K562 (cell line): ENCODE data around the gene LLGL1.

Source experiments
- MYC ChIP-seq, 2 experiments: fragments of 250-450 bp in 1 of 2; sonication (Bioruptor Pico) in 1 of 2; IDR thresholded peaks; 2 replicates each; pipeline versions ENCODE4 v1.5.1 to v1.6.1; 2012 to 2021; ENCODE audit warnings: low read depth in 2 of 2, borderline replicate concordance in 1 of 2, improper control_type of control experiment in 1 of 2, low read length in 1 of 2, mild to moderate bottlenecking in 1 of 2, moderate library complexity in 1 of 2
- NCOA1 ChIP-seq: fragments of 450-650 bp; IDR thresholded peaks from 2 replicates; pipeline ENCODE4 v1.6.1; 2016; ENCODE audit warnings: low read depth
- SMAD3 ChIP-seq: fragments of 450-650 bp; formaldehyde crosslinking; conservative IDR thresholded peaks from 2 replicates; pipeline ENCODE4 v1.4.0; 2020; ENCODE audit warnings: mild to moderate bottlenecking
- U2AF2 ChIP-seq: fragments of 200-400 bp; formaldehyde crosslinking; optimal IDR thresholded peaks from 2 replicates; pipeline ENCODE3; 2017; ENCODE audit warnings: low read depth, mild to moderate bottlenecking, low read length
- YY1 ChIP-seq, 3 experiments: IDR thresholded peaks; 2 replicates each; pipeline ENCODE4 v1.6.1; 2011; ENCODE audit warnings: low read length in 2 of 3, mild to moderate bottlenecking in 2 of 3, moderate library complexity in 2 of 3, borderline replicate concordance in 1 of 3, control low read depth in 1 of 3, low read depth in 1 of 3; ENCODE audit not compliant: insufficient read depth in 3 of 3, insufficient replicate concordance in 2 of 3, control insufficient read depth in 1 of 3, insufficient read length in 1 of 3; ENCODE audit errors: extremely low read depth in 1 of 3
- TF ChIP-seq, protein P1 (sequence below), 3 experiments: IDR thresholded peaks in 2 of 3; conservative IDR thresholded peaks in 1 of 3; 2 replicates each; pipeline ENCODE4 v1.5.1; 2011 to 2012; ENCODE audit warnings: low read length in 3 of 3, mild to moderate bottlenecking in 3 of 3, control low read depth in 2 of 3, improper control_type of control experiment in 1 of 3, inconsistent platforms in 1 of 3, low read depth in 1 of 3, mixed read lengths in 1 of 3, moderate library complexity in 1 of 3; ENCODE audit not compliant: insufficient read depth in 2 of 3

DNA sequence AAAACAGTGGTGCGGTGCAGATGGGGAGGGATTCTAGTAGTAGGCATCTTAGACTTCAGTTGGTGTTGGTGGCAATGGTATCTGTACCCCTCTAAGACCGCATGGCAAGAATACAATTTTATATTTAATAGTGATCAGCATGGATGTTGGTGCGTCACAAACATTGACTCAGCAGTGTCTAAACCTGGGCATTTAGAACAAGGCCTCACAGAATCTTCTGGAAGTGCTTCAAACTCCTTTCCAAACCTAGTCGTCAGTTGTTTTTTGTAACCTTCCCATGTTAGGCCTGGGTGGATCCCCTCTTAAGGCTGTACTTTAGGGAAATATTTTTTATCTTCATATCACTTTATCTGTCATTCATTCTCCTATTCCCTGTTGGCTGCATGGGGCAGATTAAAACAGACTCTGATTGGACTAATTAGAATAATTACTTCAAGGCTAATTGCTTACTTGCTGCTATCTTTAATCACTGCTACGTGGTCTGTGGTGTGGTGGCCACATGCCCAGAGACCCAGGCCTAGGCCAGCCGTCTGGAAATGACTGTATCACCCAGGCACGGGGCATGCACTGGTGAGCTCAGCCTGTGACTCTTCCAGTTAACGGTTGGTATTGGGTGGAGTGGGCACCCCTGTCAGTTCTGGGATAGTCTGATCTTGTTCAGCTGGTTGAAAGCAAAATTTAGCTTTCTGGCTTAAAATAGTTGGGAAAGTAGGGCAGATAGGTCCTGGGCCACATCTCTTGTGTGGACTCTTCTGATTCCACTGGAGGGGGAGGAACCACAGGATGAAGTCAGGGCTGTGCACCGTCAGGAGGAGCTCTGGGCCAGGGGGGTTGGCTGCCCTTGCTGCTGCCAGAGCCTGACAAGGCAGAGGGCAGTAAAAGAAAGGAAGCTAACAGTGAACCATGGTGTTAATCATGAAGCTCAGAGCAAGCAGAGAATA lies 37.3 kb upstream of the LLGL1 start:
- TF ChIP-seq U2AF2 (no peak), YY1 (IDR thresholded peaks at IDR 0.05; ENCODE audit: borderline replicate concordance in 1 of 3, control insufficient read depth in 1 of 3, extremely low read depth in 1 of 3, insufficient read depth in 3 of 3, insufficient read length in 1 of 3, insufficient replicate concordance in 2 of 3, low read depth in 1 of 3, low read length in 2 of 3) (no peak), MYC (IDR thresholded peaks at IDR 0.05; ENCODE audit: low read depth, low read length) (no peak), MYC (CRISPR knock-in tag; IDR thresholded peaks at IDR 0.05; ENCODE audit: borderline replicate concordance, low read depth) (no peak), NCOA1 (no peak), SMAD3 (CRISPR knock-in tag) (no peak)
- TF ChIP-seq, protein P1, sequence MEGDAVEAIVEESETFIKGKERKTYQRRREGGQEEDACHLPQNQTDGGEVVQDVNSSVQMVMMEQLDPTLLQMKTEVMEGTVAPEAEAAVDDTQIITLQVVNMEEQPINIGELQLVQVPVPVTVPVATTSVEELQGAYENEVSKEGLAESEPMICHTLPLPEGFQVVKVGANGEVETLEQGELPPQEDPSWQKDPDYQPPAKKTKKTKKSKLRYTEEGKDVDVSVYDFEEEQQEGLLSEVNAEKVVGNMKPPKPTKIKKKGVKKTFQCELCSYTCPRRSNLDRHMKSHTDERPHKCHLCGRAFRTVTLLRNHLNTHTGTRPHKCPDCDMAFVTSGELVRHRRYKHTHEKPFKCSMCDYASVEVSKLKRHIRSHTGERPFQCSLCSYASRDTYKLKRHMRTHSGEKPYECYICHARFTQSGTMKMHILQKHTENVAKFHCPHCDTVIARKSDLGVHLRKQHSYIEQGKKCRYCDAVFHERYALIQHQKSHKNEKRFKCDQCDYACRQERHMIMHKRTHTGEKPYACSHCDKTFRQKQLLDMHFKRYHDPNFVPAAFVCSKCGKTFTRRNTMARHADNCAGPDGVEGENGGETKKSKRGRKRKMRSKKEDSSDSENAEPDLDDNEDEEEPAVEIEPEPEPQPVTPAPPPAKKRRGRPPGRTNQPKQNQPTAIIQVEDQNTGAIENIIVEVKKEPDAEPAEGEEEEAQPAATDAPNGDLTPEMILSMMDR (IDR thresholded peaks at IDR 0.05 in 2 of 3, conservative IDR thresholded peaks at IDR 0.05 in 1 of 3; ENCODE audit: insufficient read depth in 2 of 3, low read depth in 1 of 3, low read length in 3 of 3) = no peak
